Stimulated activated naive B cell treated with anti-CD40 and anti-IgM and Interleukin-4, amounts not matched to agents 10 μg/mL and 1 μg/mL and 100 μg/mL, for 72 hours (primary cell): ENCODE data around the gene DYRK1A.
A peak's percentile ranks its signal among the peaks of the same experiment; 100 is the strongest.

Experiments used
- ATAC-seq, 2 donors: fragments of 150-1000 bp; cut with Tn5 transposase; replicated peaks; 2 replicates each; pipeline ENCODE4 v1.10.0; 2021; ENCODE audit warnings: moderate library complexity in 1 of 2
- DNase-seq: peaks from one replicate; pipeline ENCODE4 v3.0.0; 2021
- H3K27ac Mint-ChIP-seq: one replicate; pipeline ENCODE4 v1.8.0; 2022; ENCODE audit warnings: mild to moderate bottlenecking, mixed read lengths
- H3K27me3 Mint-ChIP-seq, 2 donors: one replicate each; pipeline ENCODE4 v1.8.0; 2022; ENCODE audit warnings: mixed read lengths in 2 of 2
- H3K36me3 Mint-ChIP-seq, 2 donors: one replicate each; pipeline ENCODE4 v1.8.0; 2022; ENCODE audit warnings: mixed read lengths in 2 of 2, mild to moderate bottlenecking in 1 of 2
- H3K4me1 Mint-ChIP-seq, 2 donors: one replicate each; pipeline ENCODE4 v1.8.0; 2022; ENCODE audit warnings: mixed read lengths in 2 of 2, mild to moderate bottlenecking in 1 of 2
- H3K4me3 Mint-ChIP-seq, 2 donors: one replicate each; pipeline ENCODE4 v1.8.0; 2022; ENCODE audit warnings: mild to moderate bottlenecking in 2 of 2, mixed read lengths in 2 of 2, moderate library complexity in 1 of 2
- H3K9me3 Mint-ChIP-seq, 2 donors: one replicate each; pipeline ENCODE4 v1.8.0; 2022; ENCODE audit warnings: mixed read lengths in 2 of 2, mild to moderate bottlenecking in 1 of 2

Gene DYRK1A

GRCh38 chr21:37498664-37499063 is 132.1 kb downstream of the DYRK1A start:
- ATAC-seq (no peak), DNase-seq (no peak)
- Mint-ChIP-seq H3K9me3 (no peaks in the 10 kb centered on the region), H3K27ac (no peak overlapping the region), H3K27me3 (no peaks in the 10 kb centered on the region), H3K36me3 (peaks cover 23 to 48% of the 10 kb centered on the region in 2 donors), H3K4me3 (no peak overlapping the region), H3K4me1 (peaks cover 10 to 14% of the 10 kb centered on the region in 2 donors)

- peak overlapping the region; percentile 6 for H3K27ac Mint-ChIP-seq
- peaks cover 30 to 51% of the 10 kb centered on the region in 2 donors for H3K36me3 Mint-ChIP-seq
- peaks cover 9 to 13% of the 10 kb centered on the region in 2 donors for H3K4me1 Mint-ChIP-seq
- H3K27me3 Mint-ChIP-seq = no peaks in the 10 kb centered on the region
- no peak overlapping the region for H3K4me3 Mint-ChIP-seq
- no peak for DNase-seq
- no peaks in the 10 kb centered on the region for H3K9me3 Mint-ChIP-seq
- ATAC-seq = no peak
Measured at GRCh38 chr21:37502947-37503346, 136.4 kb downstream of the DYRK1A start.

GRCh38 chr21:37503848-37504467 is 137.4 kb downstream of the DYRK1A start:
- DNase-seq (no peak), ATAC-seq (no peak)
- no peak overlapping the region for H3K4me3 Mint-ChIP-seq
- no peaks in the 10 kb centered on the region for H3K27me3 Mint-ChIP-seq
- H3K36me3 Mint-ChIP-seq = peaks cover 28 to 44% of the 10 kb centered on the region in 2 donors
- H3K4me1 Mint-ChIP-seq = peaks cover 9 to 13% of the 10 kb centered on the region in 2 donors
- H3K27ac Mint-ChIP-seq = peak overlapping the region; percentile 32
- no peaks in the 10 kb centered on the region for H3K9me3 Mint-ChIP-seq

GRCh38 chr21:37505963-37506362 is 139.4 kb downstream of the DYRK1A start:
- H3K36me3 Mint-ChIP-seq = peaks cover 31 to 50% of the 10 kb centered on the region in 2 donors

GRCh38 chr21:37507716-37508115 is 141.1 kb downstream of the DYRK1A start:
- ATAC-seq (peak; percentile 51 to 65), DNase-seq (no peak)
- Mint-ChIP-seq H3K36me3 (peaks cover 35 to 50% of the 10 kb centered on the region in 2 donors), H3K27me3 (no peaks in the 10 kb centered on the region), H3K4me3 (no peak overlapping the region), H3K4me1 (peaks cover 16 to 18% of the 10 kb centered on the region in 2 donors), H3K9me3 (no peaks in the 10 kb centered on the region), H3K27ac (no peak overlapping the region)

More at GRCh38 chr21:37505963-37506362, 139.4 kb downstream of the DYRK1A start:
- no peak for ATAC-seq
- H3K4me3 Mint-ChIP-seq = no peak overlapping the region
- peaks cover 12 to 13% of the 10 kb centered on the region in 2 donors for H3K4me1 Mint-ChIP-seq
- no peak overlapping the region for H3K27ac Mint-ChIP-seq
- no peaks in the 10 kb centered on the region for H3K27me3 Mint-ChIP-seq
- no peaks in the 10 kb centered on the region for H3K9me3 Mint-ChIP-seq
- DNase-seq = no peak

GRCh38 chr21:37508341-37508740 is 141.8 kb downstream of the DYRK1A start:
- ATAC-seq = no peak
- no peak for DNase-seq
- Mint-ChIP-seq H3K9me3 (no peaks in the 10 kb centered on the region), H3K27ac (no peak overlapping the region), H3K36me3 (peaks cover 31 to 49% of the 10 kb centered on the region in 2 donors), H3K27me3 (no peaks in the 10 kb centered on the region), H3K4me1 (peaks cover 13% of the 10 kb centered on the region in 2 donors), H3K4me3 (no peak overlapping the region)

- no peak for DNase-seq
- no peaks in the 10 kb centered on the region for H3K9me3 Mint-ChIP-seq
- no peaks in the 10 kb centered on the region for H3K27me3 Mint-ChIP-seq
- H3K4me1 Mint-ChIP-seq = peaks cover 5 to 10% of the 10 kb centered on the region in 2 donors
- no peak overlapping the region for H3K4me3 Mint-ChIP-seq
- H3K36me3 Mint-ChIP-seq = peaks cover 24 to 44% of the 10 kb centered on the region in 2 donors
- peak in 1 of 2 donors; percentile 43 for ATAC-seq
- no peak overlapping the region for H3K27ac Mint-ChIP-seq
Measured at GRCh38 chr21:37509802-37510393, 143.3 kb downstream of the DYRK1A start.

GRCh38 chr21:37511848-37512247 is 145.3 kb downstream of the DYRK1A start:
- DNase-seq (no peak), ATAC-seq (no peak)
- H3K4me1 Mint-ChIP-seq = peaks cover 5 to 10% of the 10 kb centered on the region in 2 donors
- peaks cover 25 to 40% of the 10 kb centered on the region in 2 donors for H3K36me3 Mint-ChIP-seq
- H3K4me3 Mint-ChIP-seq = no peak overlapping the region
- H3K9me3 Mint-ChIP-seq = no peaks in the 10 kb centered on the region
- H3K27me3 Mint-ChIP-seq = no peaks in the 10 kb centered on the region
- no peak overlapping the region for H3K27ac Mint-ChIP-seq

GRCh38 chr21:37513383-37513782 is 146.8 kb downstream of the DYRK1A start:
- Mint-ChIP-seq H3K36me3 (peaks cover 40 to 56% of the 10 kb centered on the region in 2 donors), H3K27ac (no peak overlapping the region)
- ATAC-seq = peak; percentile 47 to 60

GRCh38 chr21:37514038-37514667 is 147.6 kb downstream of the DYRK1A start:
- ATAC-seq = no peak
- peaks cover 0 to 2% of the 10 kb centered on the region in 2 donors for H3K9me3 Mint-ChIP-seq

More at GRCh38 chr21:37513383-37513782, 146.8 kb downstream of the DYRK1A start:
- Mint-ChIP-seq H3K4me1 (peaks cover 5 to 10% of the 10 kb centered on the region in 2 donors), H3K9me3 (peaks cover 0 to 2% of the 10 kb centered on the region in 2 donors), H3K4me3 (no peak overlapping the region), H3K27me3 (no peaks in the 10 kb centered on the region)
- DNase-seq = no peak

GRCh38 chr21:37516998-37517397 is 150.4 kb downstream of the DYRK1A start:
- Mint-ChIP-seq H3K36me3 (peaks cover 31 to 37% of the 10 kb centered on the region in 2 donors), H3K9me3 (peaks cover 0 to 2% of the 10 kb centered on the region in 2 donors), H3K27me3 (no peaks in the 10 kb centered on the region), H3K4me1 (peaks cover 4 to 8% of the 10 kb centered on the region in 2 donors), H3K4me3 (no peak overlapping the region), H3K27ac (peak overlapping the region; percentile 20)
- no peak for ATAC-seq
- no peak for DNase-seq

More at GRCh38 chr21:37514038-37514667, 147.6 kb downstream of the DYRK1A start:
- Mint-ChIP-seq H3K4me3 (no peak overlapping the region), H3K4me1 (peaks cover 5 to 10% of the 10 kb centered on the region in 2 donors), H3K27ac (peak overlapping the region; percentile 65), H3K27me3 (no peaks in the 10 kb centered on the region), H3K36me3 (peaks cover 41 to 56% of the 10 kb centered on the region in 2 donors)
- no peak for DNase-seq

GRCh38 chr21:37520801-37521200 is 154.2 kb downstream of the DYRK1A start:
- Mint-ChIP-seq H3K4me1 (peaks cover 2 to 4% of the 10 kb centered on the region in 2 donors), H3K9me3 (peaks cover 0 to 2% of the 10 kb centered on the region in 2 donors), H3K4me3 (no peak overlapping the region), H3K27me3 (no peaks in the 10 kb centered on the region), H3K27ac (peak overlapping the region; percentile 15), H3K36me3 (peaks cover 23 to 24% of the 10 kb centered on the region in 2 donors)
- DNase-seq (no peak), ATAC-seq (no peak)

GRCh38 chr21:37521658-37522057 is 155.1 kb downstream of the DYRK1A start:
- Mint-ChIP-seq H3K36me3 (peaks cover 19% of the 10 kb centered on the region in 2 donors), H3K4me3 (no peak overlapping the region), H3K4me1 (peaks cover 2 to 4% of the 10 kb centered on the region in 2 donors), H3K27me3 (no peaks in the 10 kb centered on the region), H3K9me3 (peaks cover 0 to 2% of the 10 kb centered on the region in 2 donors), H3K27ac (no peak overlapping the region)
- DNase-seq = no peak
- ATAC-seq = no peak

GRCh38 chr21:37522641-37523295 is 156.2 kb downstream of the DYRK1A start:
- DNase-seq = no peak
- H3K4me3 Mint-ChIP-seq = no peak overlapping the region
- H3K9me3 Mint-ChIP-seq = peaks cover 0 to 2% of the 10 kb centered on the region in 2 donors
- no peak for ATAC-seq
- peaks cover 2 to 4% of the 10 kb centered on the region in 2 donors for H3K4me1 Mint-ChIP-seq
- no peak overlapping the region for H3K27ac Mint-ChIP-seq
- H3K27me3 Mint-ChIP-seq = no peaks in the 10 kb centered on the region
- H3K36me3 Mint-ChIP-seq = peaks cover 9% of the 10 kb centered on the region in 2 donors
